IPS DF 4.7 (cell line): ENCODE measurements around the gene P2RX5.
"Not testable (repeated sequence)": the region's sequence is repeated elsewhere in the genome, so short reads cannot be mapped to it uniquely, and the experiment has no call there.

Experiments
- DNase-seq: peaks from one replicate; pipeline ENCODE4 v3.0.0-alpha.2; 2013; ENCODE audit warnings: low spot score; ENCODE audit errors: extremely low read depth

Gene P2RX5

GRCh38 chr17:3712811-3713463 is 17.0 kb upstream of the P2RX5 start:
- no peak for DNase-seq

DNA sequence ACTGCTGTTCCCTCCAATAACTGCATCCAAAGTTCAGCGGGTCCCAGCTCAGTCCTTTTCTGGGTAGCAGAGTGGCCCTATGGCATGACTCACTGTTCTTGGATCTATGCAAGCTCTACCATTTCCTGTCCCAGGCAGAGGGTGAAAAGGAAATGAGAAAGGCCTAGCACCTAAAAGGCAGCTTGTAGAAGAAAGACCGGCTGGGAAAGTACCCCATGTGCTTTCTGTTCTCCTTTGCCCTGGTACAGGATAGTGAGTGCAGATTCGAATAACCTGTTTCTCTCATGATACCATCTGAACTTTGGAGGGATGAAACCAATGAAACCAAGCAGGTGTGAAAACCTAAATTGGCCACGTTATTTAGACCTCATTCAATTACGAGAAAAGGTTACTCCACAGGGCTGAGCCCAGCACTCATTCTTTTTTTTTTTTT is 15.0 kb upstream of the P2RX5 start:
- DNase-seq = no peak

GRCh38 chr17:3708366-3708765 is 12.4 kb upstream of the P2RX5 start:
- DNase-seq = no peak

- not testable (repeated sequence) for DNase-seq
Observed at GRCh38 chr17:3705718-3705984, 9.7 kb upstream of the P2RX5 start.

DNA sequence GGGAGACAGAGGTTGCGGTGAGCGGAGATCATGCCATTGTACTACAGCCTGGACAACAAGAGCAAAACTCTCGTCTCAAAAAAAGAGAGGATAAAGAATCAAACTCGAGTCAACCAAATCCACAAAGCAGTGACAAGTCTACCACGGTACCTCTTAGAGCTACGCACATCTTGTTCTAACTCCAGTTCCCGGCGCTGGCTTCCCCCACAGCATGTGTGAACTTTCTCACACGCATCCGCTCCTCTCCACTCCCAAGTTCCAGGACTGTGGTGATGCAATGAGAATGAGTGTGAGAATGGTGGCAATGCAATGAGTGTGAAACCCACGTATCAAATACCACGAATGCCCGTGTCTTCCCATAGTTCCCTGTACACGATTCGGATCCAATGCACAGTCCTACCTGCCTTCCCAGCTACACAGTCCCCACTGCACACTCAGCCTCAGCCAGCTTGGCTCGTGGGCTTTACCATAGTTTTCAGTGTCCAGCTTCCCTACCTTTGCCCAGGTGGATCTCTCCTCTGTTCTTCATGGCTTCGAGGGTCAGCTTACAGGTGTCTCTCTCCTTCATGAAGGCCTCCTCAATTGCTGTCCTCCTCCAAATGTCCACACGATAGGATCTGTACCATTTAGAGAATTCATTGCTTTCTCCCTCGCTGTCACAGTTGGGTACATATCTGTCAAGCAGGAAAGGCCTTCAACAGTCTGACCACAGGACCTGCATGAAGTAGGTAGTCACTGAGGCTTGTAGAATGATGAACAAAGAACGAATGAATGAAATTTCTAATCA is 9.2 kb upstream of the P2RX5 start:
- no peak for DNase-seq

DNA sequence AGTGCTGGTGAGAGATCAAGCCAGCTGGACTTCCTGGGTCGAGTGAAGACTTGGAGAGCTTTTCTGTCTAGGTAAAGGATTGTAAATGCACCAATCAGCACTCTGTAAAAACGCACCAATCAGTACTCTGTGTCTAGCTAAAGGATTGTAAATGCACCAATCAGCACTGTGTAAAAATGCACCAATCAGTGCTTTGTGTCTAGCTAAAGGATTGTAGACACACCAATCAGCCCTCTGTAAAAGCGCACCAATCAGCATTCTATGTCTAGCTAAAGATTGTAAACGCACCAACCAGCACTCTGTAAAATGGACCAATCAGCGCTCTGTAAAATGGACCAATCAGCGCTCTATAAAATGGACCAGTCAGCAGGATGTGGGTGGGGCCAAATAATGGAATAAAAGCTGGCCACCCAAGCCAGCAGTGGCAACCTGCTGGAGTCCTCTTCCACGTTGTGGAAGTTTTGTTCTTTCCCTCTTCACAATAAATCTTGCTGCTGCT is 6.1 kb upstream of the P2RX5 start:
- DNase-seq = not testable (repeated sequence)

GRCh38 chr17:3699951-3700350 is 4.0 kb upstream of the P2RX5 start:
- no peak for DNase-seq

DNA sequence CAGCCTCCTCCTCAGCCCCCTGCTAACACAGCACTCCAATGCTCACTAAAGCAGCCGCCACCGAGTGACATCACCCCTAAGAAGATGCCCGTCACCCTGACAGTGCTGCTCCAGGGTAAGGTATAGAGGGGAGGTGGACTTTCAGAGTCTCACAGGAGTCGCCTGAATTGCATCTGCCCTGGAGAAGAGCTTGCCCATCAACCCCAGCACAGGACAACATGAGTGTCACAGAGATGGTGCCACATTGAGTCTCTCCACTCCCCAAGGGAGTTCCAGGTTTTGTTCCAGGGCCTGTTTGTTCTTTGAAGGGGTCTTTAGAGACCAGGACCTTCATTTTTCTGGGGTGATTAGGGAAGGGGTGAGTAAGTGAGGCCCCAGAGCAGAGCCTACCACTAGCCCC is 2.2 kb upstream of the P2RX5 start:
- no peak for DNase-seq

- no peak for DNase-seq
Observed at GRCh38 chr17:3697103-3697476, 1.1 kb upstream of the P2RX5 start.

GRCh38 chr17:3695129-3695722 is 729 bp downstream of the P2RX5 start:
- DNase-seq = no peak

DNA sequence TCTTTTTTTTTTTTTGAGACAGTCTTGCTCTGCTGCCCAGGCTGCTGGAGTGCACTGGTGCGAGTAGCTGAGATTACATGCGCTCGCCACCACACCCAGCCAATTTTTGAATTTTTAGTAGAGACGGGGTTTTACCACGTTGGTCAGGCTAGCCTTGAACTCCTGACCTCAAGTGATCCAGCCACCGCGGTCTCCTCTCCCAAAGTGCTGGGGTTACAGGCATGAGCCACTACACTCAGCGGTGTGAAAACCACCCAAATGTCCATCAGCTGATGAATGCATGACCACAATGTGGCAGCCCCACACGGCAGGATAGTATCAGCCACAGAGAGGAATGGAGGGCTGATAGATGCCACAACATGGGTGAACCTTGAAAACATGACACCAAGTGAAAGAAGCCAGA is 2.1 kb downstream of the P2RX5 start:
- no peak for DNase-seq

DNA sequence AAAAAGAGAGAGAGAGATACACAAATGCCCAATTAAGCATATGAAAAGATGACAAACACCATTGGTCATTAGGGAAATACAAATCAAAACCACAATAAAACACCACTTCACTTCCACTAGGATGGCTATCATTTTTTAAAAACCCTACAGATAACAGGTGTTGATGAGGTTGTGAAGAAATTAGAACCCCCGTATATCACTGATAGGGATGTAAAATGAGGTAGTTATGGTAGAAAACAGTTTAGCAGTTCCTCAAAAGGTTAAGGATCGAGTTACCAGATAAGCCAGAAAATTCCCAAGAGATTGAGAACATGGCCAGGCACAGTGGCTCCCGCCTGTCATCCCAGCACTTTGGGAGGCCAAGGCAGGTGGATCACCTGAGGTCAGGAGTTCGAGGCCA is 2.8 kb downstream of the P2RX5 start:
- DNase-seq = no peak

GRCh38 chr17:3692346-3692745 is 3.6 kb downstream of the P2RX5 start:
- no peak for DNase-seq

- no peak for DNase-seq
Observed at GRCh38 chr17:3691617-3692067, 4.3 kb downstream of the P2RX5 start.

- no peak for DNase-seq
Observed at GRCh38 chr17:3690094-3690715, 5.8 kb downstream of the P2RX5 start.

DNA sequence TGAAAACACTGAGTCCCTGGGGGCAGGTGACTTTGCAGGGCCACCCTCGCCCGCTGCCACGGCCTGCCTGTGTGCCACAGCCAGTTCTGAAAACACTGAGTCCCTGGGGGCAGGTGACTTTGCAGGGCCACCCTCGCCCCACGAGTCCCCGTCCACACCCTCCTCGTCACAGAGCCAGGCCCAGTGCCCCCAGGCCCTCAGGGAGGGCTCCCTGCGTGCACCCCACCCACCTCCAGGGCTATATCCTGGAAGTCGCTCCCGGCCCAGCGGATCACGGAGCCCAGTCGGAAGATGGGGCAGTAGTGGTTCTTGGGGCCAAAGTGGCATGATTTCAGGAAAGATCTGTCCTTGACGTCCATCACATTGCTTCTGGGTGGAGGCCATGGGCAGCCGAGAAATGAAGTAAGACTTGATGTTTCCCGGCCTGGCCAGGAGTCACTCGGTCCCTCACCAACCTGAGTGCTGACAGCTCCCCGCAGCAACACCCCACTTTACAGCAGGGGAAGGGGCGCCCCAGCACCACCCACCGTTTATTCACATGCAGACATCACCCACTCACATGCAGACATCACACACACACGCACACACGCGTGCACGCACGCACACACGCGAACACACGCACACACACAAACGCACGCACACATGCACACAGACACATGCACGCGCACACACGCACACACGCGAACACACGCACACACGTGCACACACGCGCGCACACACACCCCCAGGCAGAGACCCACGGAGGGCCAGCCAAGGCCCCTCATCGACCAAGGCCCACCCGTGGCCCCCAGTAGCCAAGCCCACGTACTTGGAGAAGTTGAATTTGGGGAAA is 6.5 kb downstream of the P2RX5 start:
- DNase-seq = no peak

GRCh38 chr17:3688852-3689261 is 7.1 kb downstream of the P2RX5 start:
- no peak for DNase-seq

DNA sequence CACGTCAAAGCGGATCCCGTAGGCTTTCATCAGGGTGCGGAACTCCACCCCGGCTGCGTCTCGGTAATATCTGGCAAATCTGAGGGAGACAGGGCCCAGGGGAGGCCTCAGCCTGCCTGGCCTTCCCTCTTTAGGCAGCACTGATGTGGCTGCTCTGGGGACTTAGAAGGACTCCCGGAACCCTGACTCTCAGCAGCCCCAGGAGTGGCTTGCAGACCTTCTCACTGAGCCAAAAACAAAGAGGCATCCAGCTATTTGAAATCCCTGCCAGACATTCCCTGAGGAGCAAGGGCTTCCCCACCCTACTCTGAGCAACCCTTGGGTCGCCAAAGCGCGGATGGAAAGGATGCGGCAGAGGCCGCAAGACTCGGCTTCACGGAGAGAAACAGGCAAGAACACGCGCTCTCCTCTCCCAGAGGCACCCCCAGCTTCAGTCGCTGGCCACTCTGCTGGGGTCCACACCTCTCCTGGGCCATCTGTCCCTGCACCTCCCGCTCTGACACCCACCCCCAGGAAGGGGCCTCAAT is 7.9 kb downstream of the P2RX5 start:
- no peak for DNase-seq

- DNase-seq = no peak
Observed at GRCh38 chr17:3685174-3685573, 10.8 kb downstream of the P2RX5 start.

DNA sequence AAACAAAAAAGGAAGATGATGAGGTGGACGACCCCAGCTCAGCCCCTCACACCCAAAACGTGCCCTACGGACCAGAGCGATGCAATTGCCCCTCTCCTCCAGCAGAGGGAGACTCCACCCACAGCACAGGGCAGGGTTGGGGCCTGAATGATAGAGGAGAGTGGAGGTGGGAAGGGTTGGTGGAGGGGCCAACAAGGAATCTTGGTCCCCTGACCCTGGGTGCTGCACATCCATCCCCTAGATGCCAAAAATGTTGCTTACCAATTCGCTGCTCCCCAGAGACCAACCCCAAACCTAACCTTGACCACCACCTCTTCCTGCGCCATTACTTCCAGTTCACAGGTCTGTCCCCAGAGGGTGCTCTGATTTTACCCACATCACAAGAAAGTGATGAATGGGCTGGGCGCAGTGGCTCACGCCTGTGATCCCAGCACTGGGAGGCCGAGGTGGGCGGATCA is 12.9 kb downstream of the P2RX5 start:
- DNase-seq = no peak

- no peak for DNase-seq
Observed at GRCh38 chr17:3682033-3682432, 13.9 kb downstream of the P2RX5 start.
